NCI-H774 (cell line): ENCODE data around the gene CALR.

Source experiments
- DNase-seq: peaks from one replicate; lab custom pipeline; 2025; lab: John Stamatoyannopoulos, UW

CALR gene

GRCh38 chr19:12979974-12980373 is 41.6 kb downstream of the CALR start:
- no peak for DNase-seq

GRCh38 chr19:12982648-12983047 is 44.2 kb downstream of the CALR start:
- no peak for DNase-seq

- DNase-seq = no peak
These were observed 44.7 kb downstream of the CALR start for GRCh38 chr19:12983091-12983490.

- peak; percentile 76 for DNase-seq
These were observed 45.2 kb downstream of the CALR start for GRCh38 chr19:12983542-12984142.

- no peak for DNase-seq
These were observed 45.8 kb downstream of the CALR start for GRCh38 chr19:12984143-12984627.

- no peak for DNase-seq
These were observed 46.3 kb downstream of the CALR start for GRCh38 chr19:12984683-12985048.

GRCh38 chr19:12985049-12985776 is 46.8 kb downstream of the CALR start:
- peak; percentile 36 for DNase-seq

- no peak for DNase-seq
These were observed 48.3 kb downstream of the CALR start for GRCh38 chr19:12986726-12987125.

GRCh38 chr19:12987190-12987589 is 48.8 kb downstream of the CALR start:
- DNase-seq = no peak

- no peak for DNase-seq
These were observed 49.4 kb downstream of the CALR start for GRCh38 chr19:12987781-12988180.

GRCh38 chr19:12990431-12990830 is 52.0 kb downstream of the CALR start:
- no peak for DNase-seq

- no peak for DNase-seq
These were observed 52.4 kb downstream of the CALR start for GRCh38 chr19:12990853-12991252.

GRCh38 chr19:12991296-12991695 is 52.9 kb downstream of the CALR start:
- no peak for DNase-seq

GRCh38 chr19:12992729-12993128 is 54.3 kb downstream of the CALR start:
- DNase-seq = no peak

- DNase-seq = no peak
These were observed 55.2 kb downstream of the CALR start for GRCh38 chr19:12993562-12993961.
